Measurements from ENCODE around the gene SLC35F5.

SLC35F5 gene, protein sequence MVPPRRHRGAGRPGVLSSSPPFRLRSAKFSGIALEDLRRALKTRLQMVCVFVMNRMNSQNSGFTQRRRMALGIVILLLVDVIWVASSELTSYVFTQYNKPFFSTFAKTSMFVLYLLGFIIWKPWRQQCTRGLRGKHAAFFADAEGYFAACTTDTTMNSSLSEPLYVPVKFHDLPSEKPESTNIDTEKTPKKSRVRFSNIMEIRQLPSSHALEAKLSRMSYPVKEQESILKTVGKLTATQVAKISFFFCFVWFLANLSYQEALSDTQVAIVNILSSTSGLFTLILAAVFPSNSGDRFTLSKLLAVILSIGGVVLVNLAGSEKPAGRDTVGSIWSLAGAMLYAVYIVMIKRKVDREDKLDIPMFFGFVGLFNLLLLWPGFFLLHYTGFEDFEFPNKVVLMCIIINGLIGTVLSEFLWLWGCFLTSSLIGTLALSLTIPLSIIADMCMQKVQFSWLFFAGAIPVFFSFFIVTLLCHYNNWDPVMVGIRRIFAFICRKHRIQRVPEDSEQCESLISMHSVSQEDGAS

DNA sequence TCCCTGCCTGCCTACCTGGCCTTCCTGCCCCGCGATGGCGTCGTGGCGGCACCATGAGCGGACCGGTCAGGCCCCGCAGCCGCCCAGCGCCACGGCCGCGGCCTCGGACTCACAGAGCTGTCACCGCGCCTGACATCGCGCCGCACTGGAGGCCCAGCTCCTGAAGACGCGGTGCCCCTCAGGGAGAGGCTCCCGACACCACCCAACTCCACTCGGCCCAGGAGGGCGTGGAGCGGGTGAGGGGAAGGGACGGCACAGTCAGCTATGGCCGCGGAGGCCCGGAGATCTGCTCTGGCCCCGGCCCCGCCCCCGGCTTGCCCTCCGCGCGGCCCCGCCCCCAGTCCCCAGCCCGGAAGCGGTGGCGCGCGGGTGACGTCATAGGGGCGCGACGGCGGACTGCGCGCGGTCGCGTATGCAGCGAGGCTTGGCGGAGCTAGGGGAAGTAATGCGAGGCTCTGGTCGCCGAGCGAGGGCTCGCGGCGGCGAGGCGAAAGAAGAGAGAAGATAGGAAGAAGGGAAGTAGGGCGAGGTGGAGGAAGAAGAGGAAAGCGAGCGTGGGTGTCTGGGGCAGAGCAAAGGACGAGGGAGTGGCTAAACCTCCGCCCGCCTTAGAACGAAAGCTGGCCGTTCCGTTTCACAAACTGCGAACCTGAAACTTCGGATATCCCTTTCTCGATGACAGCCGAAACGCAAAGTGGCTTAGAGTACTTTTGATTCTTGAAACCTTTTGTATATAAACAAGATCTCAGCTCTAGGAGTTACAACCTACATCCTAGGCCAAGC lies at the start of gene SLC35F5:
Gene SLC35F5, minus strand, starts transcription at position 288 of the 783 bp plus-strand sequence. Its CDS starts 233 bp downstream, at position 55.
- TF ChIP-seq, protein P1, sequence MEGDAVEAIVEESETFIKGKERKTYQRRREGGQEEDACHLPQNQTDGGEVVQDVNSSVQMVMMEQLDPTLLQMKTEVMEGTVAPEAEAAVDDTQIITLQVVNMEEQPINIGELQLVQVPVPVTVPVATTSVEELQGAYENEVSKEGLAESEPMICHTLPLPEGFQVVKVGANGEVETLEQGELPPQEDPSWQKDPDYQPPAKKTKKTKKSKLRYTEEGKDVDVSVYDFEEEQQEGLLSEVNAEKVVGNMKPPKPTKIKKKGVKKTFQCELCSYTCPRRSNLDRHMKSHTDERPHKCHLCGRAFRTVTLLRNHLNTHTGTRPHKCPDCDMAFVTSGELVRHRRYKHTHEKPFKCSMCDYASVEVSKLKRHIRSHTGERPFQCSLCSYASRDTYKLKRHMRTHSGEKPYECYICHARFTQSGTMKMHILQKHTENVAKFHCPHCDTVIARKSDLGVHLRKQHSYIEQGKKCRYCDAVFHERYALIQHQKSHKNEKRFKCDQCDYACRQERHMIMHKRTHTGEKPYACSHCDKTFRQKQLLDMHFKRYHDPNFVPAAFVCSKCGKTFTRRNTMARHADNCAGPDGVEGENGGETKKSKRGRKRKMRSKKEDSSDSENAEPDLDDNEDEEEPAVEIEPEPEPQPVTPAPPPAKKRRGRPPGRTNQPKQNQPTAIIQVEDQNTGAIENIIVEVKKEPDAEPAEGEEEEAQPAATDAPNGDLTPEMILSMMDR (IDR thresholded peaks at IDR 0.05; ENCODE audit: borderline replicate concordance, insufficient read depth, low read depth, low read length) = no peak

DNA sequence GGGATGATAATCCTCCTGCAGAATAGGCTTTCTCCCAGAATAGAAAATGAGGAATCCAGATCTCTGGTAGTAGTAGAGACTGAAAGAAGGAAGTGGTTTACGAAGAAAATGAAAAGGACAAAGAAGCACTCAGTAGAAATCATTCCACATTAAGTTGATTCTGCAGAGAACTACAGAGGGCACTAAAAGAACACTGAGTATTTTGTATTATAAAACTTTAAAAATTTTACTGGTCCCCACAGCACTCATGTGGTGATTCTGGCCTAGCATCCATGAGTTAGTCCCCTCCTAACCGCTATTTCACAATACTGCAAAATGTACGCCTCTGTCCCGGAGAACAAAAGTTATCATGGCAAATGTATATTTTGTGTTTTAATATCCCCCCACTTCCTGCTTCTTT lies 42.9 kb upstream of the SLC35F5 start:
- TF ChIP-seq, protein P1 (IDR thresholded peaks at IDR 0.05; ENCODE audit: borderline replicate concordance, insufficient read depth, low read depth, low read length) = no peak
- no peak overlapping the region for H3K4me3 ChIP-seq (ENCODE audit: low read depth, low read length)

More for the DNA sequence above, at the start of gene SLC35F5:
- H3K4me3 ChIP-seq (ENCODE audit: low read depth, low read length) = peak within 1 kb of the TSS; percentile 79

DNA sequence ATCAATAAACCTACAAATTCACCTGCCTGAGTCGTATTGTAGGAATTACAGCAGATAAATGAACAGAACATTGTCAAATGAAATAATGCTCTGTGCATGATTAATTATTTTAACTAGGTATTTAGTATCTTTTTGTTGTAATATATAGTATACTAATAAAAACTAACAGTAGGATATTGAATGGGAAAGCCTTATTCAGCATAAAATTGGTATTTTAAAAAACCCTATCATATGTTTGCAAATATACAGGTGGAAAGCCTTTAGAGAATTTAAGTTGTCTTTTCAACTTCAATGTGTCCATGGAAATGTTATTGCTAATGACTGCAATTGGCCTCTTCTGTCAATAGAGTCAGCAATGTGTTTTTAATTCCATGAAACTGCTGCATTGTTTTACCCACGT lies 40.8 kb upstream of the SLC35F5 start:
- TF ChIP-seq, protein P1 (IDR thresholded peaks at IDR 0.05; ENCODE audit: borderline replicate concordance, insufficient read depth, low read depth, low read length) = no peak
- H3K4me3 ChIP-seq (ENCODE audit: low read depth, low read length) = no peak overlapping the region

DNA sequence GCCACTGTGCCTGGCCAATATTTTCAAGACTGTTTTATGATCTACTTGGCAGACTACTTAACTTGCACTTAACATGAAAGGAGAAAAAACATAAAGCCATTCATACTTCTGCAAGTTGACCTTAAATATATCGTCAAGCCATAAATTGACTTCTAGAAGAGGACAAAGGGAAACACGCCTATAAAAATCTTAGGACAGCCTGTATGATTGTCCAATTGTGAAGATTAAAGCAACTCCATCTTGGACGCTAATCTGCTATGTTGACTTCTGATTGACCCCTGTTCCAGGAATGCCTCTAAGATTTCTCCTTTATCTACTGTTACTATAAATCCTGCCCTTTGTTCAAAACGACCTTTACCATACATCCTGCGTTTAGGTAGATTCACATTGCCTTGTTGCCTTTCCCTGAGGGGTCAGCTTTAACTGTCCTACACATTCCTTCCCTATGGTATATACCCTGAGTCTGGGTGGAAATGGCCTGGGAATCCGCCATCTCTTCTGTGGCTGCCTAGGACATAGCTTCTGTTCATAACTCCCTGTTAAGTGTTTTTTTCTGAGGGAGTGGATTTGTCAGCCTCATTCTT lies 40.2 kb upstream of the SLC35F5 start:
- TF ChIP-seq, protein P1 (IDR thresholded peaks at IDR 0.05; ENCODE audit: borderline replicate concordance, insufficient read depth, low read depth, low read length) = no peak

DNA sequence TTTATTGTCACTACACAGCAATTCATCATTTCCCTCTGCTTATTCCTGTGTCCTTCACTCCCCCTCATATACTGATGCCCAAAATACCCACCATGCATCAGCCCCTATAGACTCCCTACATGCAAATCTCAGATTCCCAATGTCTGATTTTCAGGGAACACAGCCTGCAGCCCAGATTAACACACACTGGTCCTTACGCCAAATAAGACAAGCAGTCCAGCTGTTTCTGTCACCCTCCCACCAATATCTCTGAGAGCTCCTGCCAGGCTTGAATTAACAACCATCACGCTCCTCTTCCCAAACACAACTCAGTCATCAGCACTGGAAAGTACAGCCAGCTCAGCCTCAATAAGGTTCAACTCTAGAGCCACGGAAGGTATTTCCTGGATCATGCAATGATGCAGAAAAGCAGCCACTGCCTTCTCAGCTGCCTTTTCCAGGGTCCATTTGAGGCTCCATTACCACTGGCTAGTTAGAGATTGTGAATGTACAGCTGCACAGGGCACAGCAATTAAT lies 39.0 kb upstream of the SLC35F5 start:
- TF ChIP-seq, protein P1 (IDR thresholded peaks at IDR 0.05; ENCODE audit: borderline replicate concordance, insufficient read depth, low read depth, low read length) = no peak
- no peak overlapping the region for H3K4me3 ChIP-seq (ENCODE audit: low read depth, low read length)

More for the DNA sequence above, 40.2 kb upstream of the SLC35F5 start:
- no peak overlapping the region for H3K4me3 ChIP-seq (ENCODE audit: low read depth, low read length)

DNA sequence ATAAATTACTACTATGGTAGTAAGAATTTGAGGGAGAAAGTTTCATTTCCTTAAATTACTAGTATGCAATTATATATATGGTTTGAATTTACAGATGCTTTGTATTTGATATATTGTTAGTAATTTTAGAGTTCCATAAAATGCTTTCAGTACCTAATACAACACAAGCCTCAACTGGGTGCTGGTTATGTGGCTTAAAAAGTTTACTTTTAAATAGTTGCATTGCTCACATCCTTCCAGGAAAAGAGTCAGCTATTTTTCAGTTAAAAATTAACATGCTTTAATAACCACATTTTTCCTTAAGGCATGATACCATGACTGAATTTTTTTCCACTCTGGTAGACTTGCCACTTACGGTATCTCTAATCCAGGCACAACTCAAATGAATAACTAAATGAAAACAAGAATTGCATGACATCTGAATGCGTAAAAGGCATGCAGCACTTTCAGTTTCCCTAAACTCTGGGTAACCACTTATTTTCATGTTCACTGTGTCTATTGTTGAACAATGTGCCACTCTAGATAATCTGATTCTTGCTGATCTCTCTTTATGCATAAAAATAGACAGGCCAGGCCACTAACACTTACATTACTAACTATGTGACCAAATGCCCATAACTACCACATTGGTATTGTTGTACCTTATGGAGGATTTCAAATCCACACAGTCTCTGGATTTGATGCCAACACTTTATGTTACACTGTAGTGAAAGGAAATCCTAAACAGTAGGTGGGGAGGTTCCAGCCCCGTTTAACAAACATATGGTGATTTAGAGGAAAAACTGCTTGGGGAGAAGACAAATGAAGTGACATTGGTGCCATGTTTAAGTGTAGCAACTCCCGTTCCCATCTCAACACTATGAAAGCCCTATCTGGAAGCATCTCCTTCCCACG lies 35.5 kb upstream of the SLC35F5 start:
- H3K4me3 ChIP-seq (ENCODE audit: low read depth, low read length) = no peak overlapping the region

More for the DNA sequence above, 35.5 kb upstream of the SLC35F5 start:
- TF ChIP-seq, protein P1 (IDR thresholded peaks at IDR 0.05; ENCODE audit: borderline replicate concordance, insufficient read depth, low read depth, low read length) = no peak

Measured in GM12875 (cell line).